GM12865 (cell line): ENCODE measurements around the gene SAPCD2.

Source experiments
- DNase-seq: peaks from one replicate; pipeline ENCODE4 v3.0.0; 2010; ENCODE audit warnings: low read depth
- H3K4me3 ChIP-seq: 2 replicates; pipeline ENCODE4 v1.5.1; 2011; ENCODE audit warnings: mild to moderate bottlenecking, low read depth, low read length, control low read depth
- TF ChIP-seq, protein P1 (sequence below): IDR thresholded peaks from 2 replicates; pipeline ENCODE4 v1.5.1; 2011; ENCODE audit warnings: low read length, control low read depth, low read depth, inconsistent platforms; ENCODE audit not compliant: insufficient read depth; ENCODE audit errors: missing control alignments

The SAPCD2 gene

DNA sequence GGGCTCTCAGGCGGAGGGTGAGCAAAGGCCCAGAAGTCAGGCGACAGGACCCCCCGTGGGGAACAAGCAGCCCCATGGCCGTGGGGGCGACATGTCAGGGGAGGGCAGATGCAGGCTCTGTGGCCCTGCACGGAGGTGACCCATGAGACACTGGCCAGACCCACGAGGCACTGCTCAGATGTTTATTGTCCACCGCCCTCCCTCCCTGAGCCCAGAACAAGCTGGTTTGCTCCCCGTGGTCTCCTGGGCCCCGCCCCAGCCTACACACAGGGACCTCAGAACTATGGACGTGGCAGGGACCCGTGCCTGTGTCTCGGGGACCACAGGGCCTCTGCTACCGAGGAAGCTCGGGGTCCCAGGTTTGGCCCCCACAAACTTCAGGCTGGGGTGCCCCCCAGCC lies 40.4 kb downstream of the SAPCD2 start:
- no peak overlapping the region for H3K4me3 ChIP-seq

DNA sequence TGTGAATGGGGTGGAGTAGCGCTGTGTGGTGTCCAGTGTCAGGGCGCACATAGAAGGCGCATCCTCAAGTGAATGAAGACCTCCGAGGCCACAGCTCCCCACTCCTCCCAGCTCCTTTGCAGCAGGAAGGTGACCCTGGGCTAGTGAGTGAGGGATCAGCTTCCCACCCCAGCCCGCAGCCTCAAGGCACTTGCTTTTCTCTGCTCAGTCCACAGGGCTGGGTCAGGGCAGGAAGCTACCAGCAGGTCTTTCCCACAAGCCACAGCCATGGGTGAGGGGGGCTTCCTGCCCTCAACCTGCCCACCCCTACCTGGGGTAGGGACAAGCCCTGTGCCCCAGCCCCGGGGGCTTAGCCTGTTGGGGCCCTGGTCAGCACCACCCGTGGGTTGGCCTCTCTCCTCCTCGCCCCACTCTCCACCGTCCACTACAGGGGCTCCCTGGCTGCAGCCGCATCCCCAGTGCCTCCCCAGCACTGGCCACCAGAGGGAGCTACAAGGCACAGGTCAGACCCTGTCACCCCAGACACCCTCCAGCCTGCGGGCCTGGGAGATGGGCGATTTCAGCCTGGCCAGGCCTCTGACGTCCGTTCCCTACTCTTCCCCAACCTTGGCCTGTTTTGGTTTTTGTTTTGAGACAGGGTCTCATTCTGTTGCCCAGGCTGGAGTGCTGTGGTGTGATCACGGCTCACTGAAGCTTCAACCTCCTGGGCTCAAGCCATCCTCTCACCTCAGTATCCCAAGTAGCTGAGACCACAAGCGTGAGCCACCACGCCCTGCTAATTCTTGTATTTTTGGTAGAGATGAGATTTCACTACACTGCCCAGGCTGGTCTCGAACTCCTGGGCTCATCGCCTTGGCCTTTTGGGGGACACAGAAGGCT lies 41.1 kb downstream of the SAPCD2 start:
- peak; percentile 82 for DNase-seq
- TF ChIP-seq, protein P1, sequence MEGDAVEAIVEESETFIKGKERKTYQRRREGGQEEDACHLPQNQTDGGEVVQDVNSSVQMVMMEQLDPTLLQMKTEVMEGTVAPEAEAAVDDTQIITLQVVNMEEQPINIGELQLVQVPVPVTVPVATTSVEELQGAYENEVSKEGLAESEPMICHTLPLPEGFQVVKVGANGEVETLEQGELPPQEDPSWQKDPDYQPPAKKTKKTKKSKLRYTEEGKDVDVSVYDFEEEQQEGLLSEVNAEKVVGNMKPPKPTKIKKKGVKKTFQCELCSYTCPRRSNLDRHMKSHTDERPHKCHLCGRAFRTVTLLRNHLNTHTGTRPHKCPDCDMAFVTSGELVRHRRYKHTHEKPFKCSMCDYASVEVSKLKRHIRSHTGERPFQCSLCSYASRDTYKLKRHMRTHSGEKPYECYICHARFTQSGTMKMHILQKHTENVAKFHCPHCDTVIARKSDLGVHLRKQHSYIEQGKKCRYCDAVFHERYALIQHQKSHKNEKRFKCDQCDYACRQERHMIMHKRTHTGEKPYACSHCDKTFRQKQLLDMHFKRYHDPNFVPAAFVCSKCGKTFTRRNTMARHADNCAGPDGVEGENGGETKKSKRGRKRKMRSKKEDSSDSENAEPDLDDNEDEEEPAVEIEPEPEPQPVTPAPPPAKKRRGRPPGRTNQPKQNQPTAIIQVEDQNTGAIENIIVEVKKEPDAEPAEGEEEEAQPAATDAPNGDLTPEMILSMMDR = peak; percentile 98
- H3K4me3 ChIP-seq = no peak overlapping the region

More for the DNA sequence above, 40.4 kb downstream of the SAPCD2 start:
- TF ChIP-seq, protein P1 = no peak
- DNase-seq = no peak

- TF ChIP-seq, protein P1 = peak; percentile 60
- H3K4me3 ChIP-seq = peak overlapping the region; percentile 10; the same call in 1 of the 2 replicates
- peak; percentile 62 for DNase-seq
Measured at GRCh38 chr9:137028263-137029057, 41.9 kb downstream of the SAPCD2 start.

GRCh38 chr9:137027369-137028262 lies 42.7 kb downstream of the SAPCD2 start, which contains the start of gene ABCA2:
ABCA2 (minus strand) TSS chr9:137028237; CDS start chr9:137028140, 97 bp downstream.
- H3K4me3 ChIP-seq = peak within 1 kb of the TSS; percentile 10; the same call in 1 of the 2 replicates
- TF ChIP-seq, protein P1 = no peak
- no peak for DNase-seq

DNA sequence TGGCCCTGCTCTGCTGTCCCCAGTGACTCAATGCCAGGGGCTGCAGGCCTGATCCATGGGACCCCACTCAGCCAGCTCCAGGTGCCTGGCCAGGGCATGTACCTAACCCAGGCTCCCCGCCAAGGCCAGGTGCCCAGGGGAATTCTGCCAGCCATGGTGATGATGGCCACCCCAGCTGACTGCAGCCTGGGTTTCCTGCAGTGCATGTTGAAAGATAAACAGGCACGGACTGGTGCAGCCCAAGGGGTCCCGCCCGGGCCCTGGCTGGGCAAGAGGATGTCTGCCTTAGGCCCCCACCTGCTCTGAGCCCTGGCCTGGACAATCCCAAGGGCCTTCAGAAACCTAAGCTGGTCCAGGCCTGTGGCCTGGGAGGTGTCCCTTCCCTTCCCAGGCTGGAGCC lies 43.5 kb downstream of the SAPCD2 start:
- TF ChIP-seq, protein P1 = no peak
- no peak overlapping the region for H3K4me3 ChIP-seq
- no peak for DNase-seq

DNA sequence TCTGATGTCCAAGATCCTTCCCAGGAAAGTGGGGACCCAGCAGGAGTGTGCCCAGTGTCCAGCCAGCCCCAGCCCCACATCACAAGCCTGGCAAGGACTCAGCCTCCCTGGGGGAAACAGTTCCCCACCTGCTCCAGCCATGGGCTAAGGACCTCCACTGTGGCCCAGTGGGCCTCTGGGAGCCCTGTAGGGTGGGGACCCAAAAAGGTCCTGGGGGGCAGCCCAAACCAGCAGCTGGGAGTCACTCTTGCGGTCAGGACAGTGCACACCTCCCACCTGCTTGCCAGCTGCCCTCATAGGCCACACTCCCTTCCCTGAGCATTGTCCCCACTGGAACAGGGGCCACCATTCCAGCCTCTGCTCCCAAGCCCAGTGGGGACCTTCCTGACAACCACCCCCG lies 44.0 kb downstream of the SAPCD2 start:
- TF ChIP-seq, protein P1 = no peak
- H3K4me3 ChIP-seq = no peak overlapping the region
- DNase-seq = no peak
